GM10266 (cell line): ENCODE results near the gene APH1B.

ENCODE experiments used
- DNase-seq: peaks from one replicate; pipeline ENCODE4 v3.0.0; 2012; ENCODE audit errors: extremely low spot score
- TF ChIP-seq, protein P1 (sequence below): IDR thresholded peaks from 2 replicates; pipeline ENCODE4 v1.5.1; 2012; ENCODE audit warnings: mild to moderate bottlenecking, low read depth; ENCODE audit not compliant: control insufficient read depth, insufficient read depth; ENCODE audit errors: missing control alignments

APH1B gene

DNA sequence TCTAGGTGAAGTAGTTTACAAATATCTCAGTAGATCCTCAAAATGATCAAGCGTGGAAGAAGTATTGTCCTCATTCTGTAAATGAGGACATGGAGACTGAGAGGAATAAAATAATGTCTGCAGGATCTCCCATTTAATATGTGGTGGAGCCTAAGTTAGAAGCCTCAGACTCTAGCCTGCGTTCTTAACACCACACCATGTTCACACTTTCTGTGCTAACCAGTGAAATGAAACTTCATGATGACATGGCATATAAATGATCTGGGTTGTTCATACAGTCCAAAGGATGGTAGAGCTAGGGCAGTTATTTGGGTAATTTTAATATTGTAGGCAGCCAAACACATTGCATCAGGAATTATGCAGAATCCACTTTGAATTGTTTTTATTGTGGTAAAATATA, 25.1 kb upstream of the APH1B start:
- TF ChIP-seq, protein P1, sequence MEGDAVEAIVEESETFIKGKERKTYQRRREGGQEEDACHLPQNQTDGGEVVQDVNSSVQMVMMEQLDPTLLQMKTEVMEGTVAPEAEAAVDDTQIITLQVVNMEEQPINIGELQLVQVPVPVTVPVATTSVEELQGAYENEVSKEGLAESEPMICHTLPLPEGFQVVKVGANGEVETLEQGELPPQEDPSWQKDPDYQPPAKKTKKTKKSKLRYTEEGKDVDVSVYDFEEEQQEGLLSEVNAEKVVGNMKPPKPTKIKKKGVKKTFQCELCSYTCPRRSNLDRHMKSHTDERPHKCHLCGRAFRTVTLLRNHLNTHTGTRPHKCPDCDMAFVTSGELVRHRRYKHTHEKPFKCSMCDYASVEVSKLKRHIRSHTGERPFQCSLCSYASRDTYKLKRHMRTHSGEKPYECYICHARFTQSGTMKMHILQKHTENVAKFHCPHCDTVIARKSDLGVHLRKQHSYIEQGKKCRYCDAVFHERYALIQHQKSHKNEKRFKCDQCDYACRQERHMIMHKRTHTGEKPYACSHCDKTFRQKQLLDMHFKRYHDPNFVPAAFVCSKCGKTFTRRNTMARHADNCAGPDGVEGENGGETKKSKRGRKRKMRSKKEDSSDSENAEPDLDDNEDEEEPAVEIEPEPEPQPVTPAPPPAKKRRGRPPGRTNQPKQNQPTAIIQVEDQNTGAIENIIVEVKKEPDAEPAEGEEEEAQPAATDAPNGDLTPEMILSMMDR = no peak

DNA sequence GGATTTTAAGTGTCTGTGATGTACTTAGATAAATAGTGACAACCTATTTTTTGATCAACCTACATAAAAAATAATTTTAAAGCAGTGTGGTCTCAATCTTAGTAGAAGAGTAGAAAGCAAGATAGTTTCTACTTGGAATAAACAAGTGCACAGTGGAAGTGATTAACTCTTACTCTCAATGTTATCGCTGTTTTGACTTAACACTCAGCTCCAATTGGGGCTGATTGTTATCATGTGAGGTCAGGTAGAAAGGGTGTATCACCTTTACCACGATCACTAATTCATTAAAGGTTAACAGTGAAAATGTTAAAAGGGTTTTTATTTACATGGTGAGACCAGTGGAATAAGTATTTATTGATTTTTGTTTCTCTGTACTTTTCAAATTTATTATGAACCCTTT, 22.4 kb upstream of the APH1B start:
- DNase-seq = no peak
- TF ChIP-seq, protein P1 = no peak

More for the DNA sequence above, 25.1 kb upstream of the APH1B start:
- DNase-seq = no peak

DNA sequence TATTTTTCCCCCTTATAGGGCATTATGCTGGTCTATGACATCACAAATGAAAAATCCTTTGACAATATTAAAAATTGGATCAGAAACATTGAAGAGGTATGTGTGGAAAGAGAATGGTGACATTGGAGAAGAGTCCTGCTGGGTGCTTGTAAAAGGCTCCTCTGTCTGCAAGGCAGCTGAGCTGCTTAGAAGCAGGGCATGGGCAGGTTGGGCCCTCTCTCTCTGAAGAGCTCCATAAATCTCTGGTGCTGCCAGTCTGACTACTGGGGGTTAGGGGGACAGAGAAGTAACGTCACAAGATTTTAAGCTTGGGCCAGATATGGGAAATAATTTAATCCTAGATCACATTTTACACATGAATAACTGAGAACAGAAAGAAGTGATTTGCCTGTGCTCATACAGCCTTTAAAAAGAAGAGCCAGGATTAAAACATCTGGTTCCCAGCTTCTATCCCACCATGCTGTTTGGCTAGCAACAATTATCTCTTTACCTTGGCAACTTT, 21.9 kb upstream of the APH1B start:
- no peak for DNase-seq
- TF ChIP-seq, protein P1 = no peak

DNA sequence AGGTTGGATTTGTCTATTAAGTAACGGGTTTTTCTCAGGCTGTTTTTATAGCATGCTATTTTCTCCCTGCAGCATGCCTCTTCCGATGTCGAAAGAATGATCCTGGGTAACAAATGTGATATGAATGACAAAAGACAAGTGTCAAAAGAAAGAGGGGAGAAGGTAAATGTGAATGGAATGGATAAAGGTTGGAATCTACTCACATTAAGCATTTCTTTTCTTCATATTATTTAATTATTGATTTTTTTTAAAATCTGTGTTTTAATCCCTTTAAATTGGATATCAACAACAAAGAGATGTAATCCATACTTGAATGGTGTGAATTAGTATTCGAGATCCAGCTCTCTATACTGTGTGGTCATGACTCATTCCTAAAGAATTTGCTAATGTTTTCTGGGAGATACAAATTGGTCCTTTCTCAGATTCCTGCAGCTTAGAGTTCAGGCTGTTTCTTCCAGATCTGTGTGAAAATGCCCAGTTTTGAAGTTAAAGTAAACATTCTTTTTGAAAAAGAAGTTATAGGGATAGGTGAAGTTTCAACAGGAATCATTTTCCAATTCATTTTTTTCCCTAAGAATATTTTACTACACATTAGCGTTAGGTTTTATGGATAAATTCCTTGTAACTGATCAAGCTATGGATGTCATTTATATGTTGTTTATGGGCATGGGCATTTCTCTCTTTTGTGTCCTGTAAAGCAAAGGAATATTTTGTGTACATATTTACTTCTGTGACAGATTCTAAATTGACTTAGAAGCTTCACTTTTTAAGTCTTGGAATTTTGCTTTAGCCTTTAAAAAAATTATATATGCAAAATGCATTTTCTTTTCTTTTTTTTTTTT, 20.8 kb upstream of the APH1B start:
- no peak for DNase-seq
- TF ChIP-seq, protein P1 = no peak

DNA sequence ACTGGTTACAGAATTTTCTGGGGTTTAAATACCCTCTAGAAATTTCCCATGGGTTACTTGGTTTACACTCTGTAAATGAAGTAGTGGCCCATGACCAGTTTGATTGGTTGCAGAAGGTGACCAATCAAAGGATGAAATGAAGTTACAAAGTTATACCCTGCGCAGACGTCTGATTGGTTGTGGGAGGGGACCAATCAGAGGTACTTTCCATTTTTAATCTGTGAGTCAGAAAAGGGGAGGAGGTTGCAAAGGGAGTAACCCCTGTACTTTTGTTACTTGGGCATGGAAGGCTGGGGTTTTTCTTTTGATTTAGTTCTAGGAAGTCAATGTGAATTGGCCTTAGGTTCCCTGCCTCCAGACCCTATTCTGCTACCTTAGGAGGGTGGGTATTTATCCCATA, 18.7 kb upstream of the APH1B start:
- no peak for DNase-seq
- TF ChIP-seq, protein P1 = no peak

DNA sequence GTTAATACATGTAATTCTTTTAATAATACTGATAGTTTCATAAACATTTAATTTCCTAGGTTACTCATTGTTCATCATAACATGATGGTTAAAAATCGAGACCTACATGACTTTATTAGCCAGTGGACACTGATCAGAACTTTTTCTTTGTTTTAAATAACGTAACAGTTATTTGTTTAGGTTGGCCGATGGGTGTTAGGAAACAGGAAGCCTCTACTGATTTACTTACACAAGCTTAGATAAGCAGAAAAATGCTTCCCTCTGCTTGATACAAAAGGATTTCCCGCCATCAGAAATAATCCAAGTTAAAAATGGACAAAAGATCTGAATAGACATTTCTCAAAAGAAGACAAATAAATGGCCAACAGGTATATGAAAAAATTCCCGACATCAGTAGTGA, 16.6 kb upstream of the APH1B start:
- TF ChIP-seq, protein P1 = no peak
- no peak for DNase-seq

DNA sequence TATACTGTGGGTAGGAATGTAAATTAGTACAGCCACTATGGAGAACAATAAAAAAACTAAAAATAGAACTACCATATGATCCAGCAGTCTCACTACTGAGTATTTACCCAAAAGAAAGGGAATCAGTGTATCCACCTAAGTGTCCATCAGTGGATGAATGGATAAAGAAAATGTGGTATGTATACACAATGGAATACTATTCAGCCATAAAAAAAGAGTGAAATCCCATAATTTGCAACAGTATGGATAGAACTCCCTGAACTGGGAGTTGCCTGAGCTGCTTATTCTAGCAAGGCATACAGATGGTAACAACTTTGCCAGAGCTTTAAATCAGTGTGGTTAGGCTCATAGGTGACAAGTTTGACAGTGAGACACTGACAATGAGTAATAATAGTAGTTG, 16.1 kb upstream of the APH1B start:
- TF ChIP-seq, protein P1 = no peak
- no peak for DNase-seq
